K562 (cell line): ENCODE results near the gene RABL2A. TPM values are rescaled to one million over a fixed set of nuclear protein-coding genes. Genes with fewer than 3 reads are reported as not detected.

ENCODE experiments used
- AFF4 ChIP-seq: sonication (generic); formaldehyde crosslinking; IDR thresholded peaks from 2 replicates; pipeline ENCODE4 v1.8.0; 2023; ENCODE audit warnings: mild to moderate bottlenecking, missing genetic modification reagents
- CBFB ChIP-seq: sonication (generic); formaldehyde crosslinking; IDR thresholded peaks from 2 replicates; pipeline ENCODE4 v1.4.0; 2020; ENCODE audit warnings: mild to moderate bottlenecking, missing genetic modification reagents
- FOXA3 ChIP-seq, 2 experiments: fragments of 450-650 bp in 1 of 2; sonication (generic) in 1 of 2; formaldehyde crosslinking; IDR thresholded peaks in 1 of 2; conservative IDR thresholded peaks in 1 of 2; 2 replicates each; pipeline versions ENCODE4 v1.4.0 to v1.8.0; 2020 to 2022; ENCODE audit warnings: mild to moderate bottlenecking in 2 of 2, missing genetic modification reagents in 1 of 2
- HMGXB4 ChIP-seq: sonication (generic); formaldehyde crosslinking; IDR thresholded peaks from 2 replicates; pipeline ENCODE4 v1.8.1; 2023; ENCODE audit warnings: mild to moderate bottlenecking, missing genetic modification reagents
- KAT2B ChIP-seq: IDR thresholded peaks from one replicate; pipeline ENCODE4 v1.6.1; 2012; ENCODE audit warnings: low read depth, mild to moderate bottlenecking, control low read depth, inconsistent platforms, low read length, moderate library complexity
- KLF16 ChIP-seq: IDR thresholded peaks from 2 replicates; pipeline ENCODE4 v1.6.1; 2016; ENCODE audit warnings: antibody characterized with exemption
- MAX ChIP-seq: sonication (generic); formaldehyde crosslinking; IDR thresholded peaks from 2 replicates; pipeline ENCODE4 v1.9.0; 2022; ENCODE audit warnings: mild to moderate bottlenecking, missing genetic modification reagents
- MAZ ChIP-seq, 2 experiments: fragments of 450-650 bp in 1 of 2; sonication (generic) in 1 of 2; formaldehyde crosslinking; IDR thresholded peaks in 1 of 2; conservative IDR thresholded peaks in 1 of 2; 2 replicates each; pipeline versions ENCODE4 v1.4.0 to v1.5.0; 2020; ENCODE audit warnings: mild to moderate bottlenecking in 1 of 2, missing genetic modification reagents in 1 of 2
- POLR2G ChIP-seq: fragments of 200-400 bp; formaldehyde crosslinking; IDR thresholded peaks from 2 replicates; pipeline ENCODE4 v1.6.1; 2017; ENCODE audit warnings: low read depth, mild to moderate bottlenecking, antibody characterized with exemption, low read length, moderate library complexity
- SP1 ChIP-seq: sonication (generic); formaldehyde crosslinking; IDR thresholded peaks from 2 replicates; pipeline ENCODE4 v1.8.1; 2022; ENCODE audit warnings: mild to moderate bottlenecking, missing genetic modification reagents
- THAP12 ChIP-seq: fragments of 250-450 bp; sonication (Bioruptor Pico); IDR thresholded peaks from 2 replicates; pipeline ENCODE4 v1.9.0; 2021; ENCODE audit warnings: mild to moderate bottlenecking, inconsistent platforms
- XRCC5 ChIP-seq: fragments of 200-400 bp; formaldehyde crosslinking; IDR thresholded peaks from 2 replicates; pipeline ENCODE4 v1.6.1; 2017; ENCODE audit warnings: low read depth, mild to moderate bottlenecking, low read length
- YY1 ChIP-seq, 3 experiments: IDR thresholded peaks; 2 replicates each; pipeline ENCODE4 v1.6.1; 2011; ENCODE audit warnings: low read length in 2 of 3, mild to moderate bottlenecking in 2 of 3, moderate library complexity in 2 of 3, borderline replicate concordance in 1 of 3, control low read depth in 1 of 3, low read depth in 1 of 3; ENCODE audit not compliant: insufficient read depth in 3 of 3, insufficient replicate concordance in 2 of 3, control insufficient read depth in 1 of 3, insufficient read length in 1 of 3; ENCODE audit errors: extremely low read depth in 1 of 3
- ZBTB49 ChIP-seq: sonication (generic); formaldehyde crosslinking; IDR thresholded peaks from 2 replicates; pipeline ENCODE4 v1.8.0; 2022; ENCODE audit warnings: missing genetic modification reagents, mild to moderate bottlenecking, borderline replicate concordance
- ZNF232 ChIP-seq: sonication (generic); formaldehyde crosslinking; IDR thresholded peaks from 2 replicates; pipeline ENCODE4 v1.8.0; 2022; ENCODE audit warnings: mild to moderate bottlenecking, missing genetic modification reagents
- polyA plus RNA-seq, 8 experiments: library from polyadenylated mRNA; depleted of rRNA in 4 of 8; stranded (reverse) in 5 of 8; unstranded in 3 of 8; fragments of >200 nt; fragmentation: Nextera tagmentation in 2 of 8; fragmentation: Illumina TruSeq in 1 of 8; extraction: Ambion mirVana in 2 of 8; extraction: Trizol in 1 of 8; gene quantifications; 2 replicates each; pipeline versions ENCODE4 v1.2.1 to v1.2.3, GENCODE V29; 2011 to 2014; ENCODE audit warnings: inconsistent platforms in 1 of 8, missing spikeins in 1 of 8
- total RNA-seq, 7 experiments: library from RNA; depleted of rRNA in 6 of 7; stranded (reverse); fragments of >200 nt in 6 of 7; fragmentation: Illumina TruSeq in 2 of 7; extraction: Trizol in 2 of 7; gene quantifications; 2 replicates each; pipeline versions ENCODE4 v1.2.1 to v1.2.3, GENCODE V29; 2011 to 2021; ENCODE audit warnings: low replicate concordance in 1 of 7

Gene RABL2A
- total and polyA plus RNA-seq, 9 of the 15 experiments (the other 6 are each of a cell fraction or from before 2014, with no cell fraction given): 0.27 to 5.8 (median 3.2) TPM

- TF ChIP-seq HMGXB4 (CRISPR knock-in tag): peak; percentile 84
- peak; percentile 97 for TF ChIP-seq MAX
- peak in 1 of 2 experiments; percentile 50; a peak in 2 of 4 replicates for TF ChIP-seq FOXA3 (CRISPR knock-in tag; conservative IDR thresholded peaks at IDR 0.05 in 1 of 2, IDR thresholded peaks at IDR 0.05 in 1 of 2)
- peak; percentile 68; the same call in 1 of the 2 replicates for TF ChIP-seq AFF4
- TF ChIP-seq KLF16: peak; percentile 71
- TF ChIP-seq KAT2B: peak; percentile 77
- 0 out of 2 replicates have a peak, but pooled peaks have one; percentile 61 for TF ChIP-seq CBFB
- TF ChIP-seq SP1: peak; percentile 82
- TF ChIP-seq XRCC5: peak; percentile 41; the same call in 1 of the 2 replicates
- peak in 1 of 3 experiments; percentile 53 for TF ChIP-seq YY1 (IDR thresholded peaks at IDR 0.05; ENCODE audit: borderline replicate concordance in 1 of 3, control insufficient read depth in 1 of 3, extremely low read depth in 1 of 3, insufficient read depth in 3 of 3, insufficient read length in 1 of 3, insufficient replicate concordance in 2 of 3, low read depth in 1 of 3, low read length in 2 of 3)
- peak; percentile 64 to 70; a peak in 3 of 4 replicates for TF ChIP-seq MAZ (CRISPR knock-in tag; conservative IDR thresholded peaks at IDR 0.05 in 1 of 2, IDR thresholded peaks at IDR 0.05 in 1 of 2)
- peak; percentile 44; the same call in 1 of the 2 replicates for TF ChIP-seq ZNF232 (CRISPR knock-in tag)
- TF ChIP-seq ZBTB49 (CRISPR knock-in tag): 0 out of 2 replicates have a peak, but pooled peaks have one; percentile 23
- 0 out of 2 replicates have a peak, but pooled peaks have one; percentile 19 for TF ChIP-seq THAP12 (CRISPR knock-in tag)
- 0 out of 2 replicates have a peak, but pooled peaks have one; percentile 27 for TF ChIP-seq POLR2G
Observed at GRCh38 chr2:113604085-113604477, 23.0 kb upstream of the RABL2A start (continued).
